Testis (tissue), 5 donors: Measurements from ENCODE around the gene HS3ST3A1. TPM values are rescaled to one million over a fixed set of nuclear protein-coding genes. Genes with fewer than 3 reads are reported as not detected.

Source experiments
- DNase-seq: peaks from one replicate; pipeline ENCODE4 v3.0.0-alpha.2; 2019
- H3K27ac ChIP-seq, 2 donors: fragments of 200-600 bp; sonication (generic); one replicate each; pipeline ENCODE4 v1.5.1; 2019
- H3K27me3 ChIP-seq: fragments of 200-600 bp; sonication (generic); one replicate; pipeline ENCODE4 v1.5.1; 2019
- H3K36me3 ChIP-seq: fragments of 200-600 bp; sonication (generic); one replicate; pipeline ENCODE4 v1.5.1; 2017; ENCODE audit warnings: low read depth; ENCODE audit errors: missing control alignments
- H3K4me1 ChIP-seq: fragments of 200-600 bp; sonication (generic); one replicate; pipeline ENCODE4 v1.5.1; 2019
- H3K4me3 ChIP-seq, 2 donors: fragments of 200-600 bp; sonication (generic); one replicate each; pipeline ENCODE4 v1.5.1; 2017 to 2019
- H3K9me3 ChIP-seq: fragments of 200-600 bp; sonication (generic); one replicate; pipeline ENCODE4 v1.5.1; 2017
- CTCF ChIP-seq, 3 experiments: fragments of 450-650 bp in 2 of 3; fragments of 200-600 bp in 1 of 3; sonication (generic) in 1 of 3; IDR thresholded peaks; one replicate each; pipeline ENCODE4 v1.5.1; 2016 to 2019; ENCODE audit warnings: antibody characterized with exemption in 3 of 3, mild to moderate bottlenecking in 2 of 3, moderate library complexity in 1 of 3
- POLR2A ChIP-seq: fragments of 450-650 bp; IDR thresholded peaks from one replicate; pipeline ENCODE4 v1.6.1; 2017; ENCODE audit warnings: antibody characterized with exemption, mild to moderate bottlenecking, moderate library complexity
- WGBS, 2 donors: methylation state at CpG; one replicate each; pipeline ENCODE4 v1.1.5; 2018; 5-methylcytosine and 5-hydroxymethylcytosine counted together
- intact Hi-C: fragments of 100-400 bp; cut with DNase I; formaldehyde crosslinking; loops from one replicate; pipeline ENCODE4 v1.15.1; 2023; ENCODE audit warnings: low total_unique reads
- long read RNA-seq, 2 donors: transcript quantifications; one replicate each; lab custom pipeline, GENCODE V29; 2026
- polyA plus RNA-seq: library from polyadenylated mRNA; stranded (reverse); fragments of 350-450 nt; fragmentation: Illumina TruSeq; extraction: RNeasy Lipid Tissue Mini Kit (QIAGEN cat#74804); gene quantifications from one replicate; pipeline ENCODE4 v1.2.3, GENCODE V29; 2014; ENCODE audit warnings: low read depth, low replicate concordance; ENCODE audit not compliant: insufficient read depth
- total RNA-seq, 2 donors: library from RNA; depleted of rRNA; stranded (reverse); fragments of >200 nt; gene quantifications; one replicate each; pipeline ENCODE4 v1.2.3, GENCODE V29; 2016

Gene HS3ST3A1
- total RNA-seq, result 1 to 10 TPM; 5.8 to 5.9 TPM
- 3.9 TPM for polyA plus RNA-seq
- long read RNA-seq, donor 1, transcript HS3ST3A1-201 (2 exons, 2,527 nt), result major isoform, 5 of 5 reads
- long read RNA-seq, donor 1, partial matches to known transcripts, result 0 of 5 reads
- long read RNA-seq, donor 1, other reads (novel, unspliced or antisense), result 0 of 5 reads
- long read RNA-seq, donor 2, result 0 reads

- Histone ChIP-seq H3K4me1 (no peaks in the 10 kb centered on the region), H3K4me3 (peak within 1 kb of the TSS; percentile 56 to 69), H3K9me3 (no peaks in the 10 kb centered on the region), H3K27ac (peak within 1 kb of the TSS; percentile 33 to 65), H3K36me3 (no peaks in the 10 kb centered on the region), H3K27me3 (no peaks in the 10 kb centered on the region)
- DNase-seq, result peak; percentile 80
- no peak for TF ChIP-seq CTCF (IDR thresholded peaks at IDR 0.05)
- peak; percentile 5 for TF ChIP-seq POLR2A
- WGBS, 2 donors, result 0 to 1% methylated on average over 11 to 50 of the region's 61 CpGs
- intact Hi-C loops, result no loop called here
Observed at GRCh38 chr17:13601776-13602551, at the start of gene HS3ST3A1. HS3ST3A1 (minus strand) TSS chr17:13601929; CDS start chr17:13601129, 800 bp downstream.

- no peaks in the 10 kb centered on the region for H3K27me3 ChIP-seq
- no peaks in the 10 kb centered on the region for H3K4me1 ChIP-seq
- no peak overlapping the region for H3K4me3 ChIP-seq
- no peaks in the 10 kb centered on the region for H3K9me3 ChIP-seq
- H3K27ac ChIP-seq, result no peak overlapping the region
- no peak for DNase-seq
- 79 to 91% methylated on average over 4 of the region's 4 CpGs for WGBS, 2 donors
- no peak for TF ChIP-seq POLR2A
- TF ChIP-seq CTCF (IDR thresholded peaks at IDR 0.05), result no peak
- intact Hi-C loops, result no loop called here
- no peaks in the 10 kb centered on the region for H3K36me3 ChIP-seq
Observed at GRCh38 chr17:13650096-13650675, 48.5 kb upstream of the HS3ST3A1 start.

GRCh38 chr17:13647543-13648021 lies 45.9 kb upstream of the HS3ST3A1 start:
- Histone ChIP-seq H3K9me3 (no peaks in the 10 kb centered on the region), H3K4me1 (no peaks in the 10 kb centered on the region), H3K27me3 (no peaks in the 10 kb centered on the region), H3K4me3 (no peak overlapping the region), H3K36me3 (no peaks in the 10 kb centered on the region), H3K27ac (no peak overlapping the region)
- 49 to 52% methylated on average over 6 of the region's 6 CpGs for WGBS, 2 donors
- TF ChIP-seq CTCF (IDR thresholded peaks at IDR 0.05), result no peak
- intact Hi-C loops, result no loop called here
- DNase-seq, result no peak

GRCh38 chr17:13646969-13647542 lies 45.3 kb upstream of the HS3ST3A1 start:
- DNase-seq, result no peak
- TF ChIP-seq POLR2A (no peak), CTCF (IDR thresholded peaks at IDR 0.05) (no peak)
- WGBS, 2 donors, result 63 to 81% methylated on average over 5 of the region's 5 CpGs
- Histone ChIP-seq H3K27me3 (no peaks in the 10 kb centered on the region), H3K4me1 (no peaks in the 10 kb centered on the region), H3K36me3 (no peaks in the 10 kb centered on the region), H3K9me3 (no peaks in the 10 kb centered on the region), H3K27ac (no peak overlapping the region), H3K4me3 (no peak overlapping the region)
- intact Hi-C loops, result no loop called here
